ENCODE data around the gene CDKN1C.

Gene CDKN1C

DNA sequence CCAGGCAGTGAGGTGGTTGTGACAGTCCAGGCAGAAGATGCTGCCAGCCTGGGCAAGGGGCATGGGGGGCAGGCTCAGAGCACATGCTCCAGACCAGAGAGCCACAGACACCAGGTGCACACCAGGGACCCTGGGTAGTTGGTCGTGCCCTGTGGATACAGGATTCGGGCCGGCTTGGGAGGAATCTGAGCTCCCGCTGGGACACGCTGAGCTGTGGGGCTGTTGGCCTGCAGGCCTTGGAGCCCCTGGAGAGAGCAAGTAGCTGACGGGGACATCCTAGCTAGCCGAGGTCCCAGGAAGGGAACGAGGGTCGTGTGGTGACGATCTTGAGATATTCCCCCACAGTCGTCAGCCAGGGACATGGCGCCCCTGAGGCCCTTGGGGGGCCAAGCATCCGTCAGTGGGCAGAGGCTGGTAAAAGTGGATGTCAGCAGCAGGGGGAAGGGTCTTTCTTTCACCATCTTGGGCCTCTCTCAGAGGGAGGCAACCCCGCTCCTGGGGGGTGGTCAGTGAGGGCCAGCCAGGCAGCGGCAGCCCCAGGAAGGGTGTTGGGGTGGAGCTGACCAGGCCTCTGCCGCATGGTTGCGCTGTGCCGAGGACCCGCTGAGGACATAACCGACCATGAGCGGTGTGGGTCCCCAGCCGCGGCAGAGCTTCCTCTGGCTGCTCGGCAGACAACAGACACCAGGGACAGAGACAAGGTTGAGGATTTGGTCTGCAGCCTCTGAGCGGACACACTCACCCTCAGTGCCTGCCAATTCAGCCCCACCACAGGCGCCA is 44.0 kb downstream of the CDKN1C start:
- DNase-seq, result no peak

DNA sequence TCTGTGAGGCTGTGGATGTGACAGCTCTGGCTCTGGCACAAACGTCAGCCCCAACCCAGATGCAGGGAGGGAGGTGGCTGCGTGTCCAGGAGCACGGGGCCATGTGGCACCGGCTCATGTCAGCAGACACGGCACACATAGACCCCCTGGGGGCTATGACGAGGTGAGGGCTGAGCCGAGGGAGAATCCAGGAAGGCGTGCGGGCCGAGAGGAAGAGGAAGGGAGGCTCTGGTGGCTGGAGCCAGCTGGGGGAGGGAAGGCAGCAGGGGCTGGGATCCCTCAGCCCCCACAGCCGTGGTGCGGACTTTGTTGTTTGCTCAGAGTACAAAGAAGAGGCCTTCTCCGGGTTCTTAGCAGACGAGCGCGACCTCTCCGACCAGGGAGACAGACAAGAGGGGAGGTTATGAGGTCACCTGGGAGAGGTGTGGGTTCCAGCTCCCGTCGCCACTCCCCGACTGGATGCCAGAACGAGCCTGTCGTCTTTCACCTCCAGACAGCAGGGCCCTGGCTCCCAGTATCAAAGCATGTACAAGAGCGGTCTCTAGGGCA is 46.1 kb downstream of the CDKN1C start:
- DNase-seq, result no peak

DNA sequence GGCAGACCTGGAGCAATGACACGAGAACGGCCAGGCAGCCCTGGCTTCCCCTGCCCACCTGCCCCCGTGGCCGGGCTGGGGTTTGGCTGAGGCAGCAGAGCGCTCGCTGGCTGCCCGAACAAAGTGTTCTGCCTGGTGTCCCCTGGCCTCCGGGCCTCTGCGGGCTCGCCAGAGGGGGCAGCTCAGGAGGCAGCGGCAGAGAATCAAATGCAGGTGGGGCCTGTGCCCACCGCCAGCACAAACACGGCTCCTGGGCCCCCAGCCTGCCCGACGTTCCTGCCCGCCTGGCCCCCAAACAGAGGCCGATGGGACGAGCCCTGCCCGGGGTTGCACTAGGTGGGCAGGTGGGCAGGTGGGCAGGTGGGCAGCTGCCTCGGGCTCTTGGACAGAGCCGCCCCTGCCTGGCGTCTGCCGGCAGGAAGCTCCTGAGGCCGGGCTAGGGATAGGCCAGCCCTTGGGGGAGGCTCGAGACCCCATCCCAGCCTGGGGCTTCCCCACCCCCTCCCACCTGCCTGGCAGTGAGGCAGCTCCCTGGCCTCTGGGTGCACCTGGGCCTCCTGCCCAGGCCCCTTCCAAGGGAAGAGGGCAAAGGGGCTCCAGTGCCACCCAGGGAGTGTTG is 46.8 kb downstream of the CDKN1C start:
- DNase-seq, result no peak

DNA sequence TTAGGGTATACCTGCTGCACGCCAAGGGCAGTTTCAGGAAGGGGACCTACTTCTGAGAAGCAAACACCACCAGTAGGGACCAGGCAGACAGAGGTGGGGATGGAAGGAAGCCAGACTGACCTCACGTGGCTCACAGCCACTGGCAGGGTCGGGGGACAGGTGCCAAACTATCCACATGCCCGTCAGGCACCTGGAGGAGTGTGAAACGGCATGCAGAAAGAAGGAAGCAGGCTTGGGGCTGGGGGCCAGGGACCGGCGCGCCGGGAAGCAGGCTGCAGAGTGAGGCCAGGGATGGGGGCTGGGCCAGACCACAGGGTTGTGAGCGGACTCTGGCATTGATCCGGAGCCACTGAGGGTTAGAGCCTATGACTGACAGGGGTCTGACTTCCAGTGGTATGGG is 47.5 kb downstream of the CDKN1C start:
- no peak for DNase-seq

DNA sequence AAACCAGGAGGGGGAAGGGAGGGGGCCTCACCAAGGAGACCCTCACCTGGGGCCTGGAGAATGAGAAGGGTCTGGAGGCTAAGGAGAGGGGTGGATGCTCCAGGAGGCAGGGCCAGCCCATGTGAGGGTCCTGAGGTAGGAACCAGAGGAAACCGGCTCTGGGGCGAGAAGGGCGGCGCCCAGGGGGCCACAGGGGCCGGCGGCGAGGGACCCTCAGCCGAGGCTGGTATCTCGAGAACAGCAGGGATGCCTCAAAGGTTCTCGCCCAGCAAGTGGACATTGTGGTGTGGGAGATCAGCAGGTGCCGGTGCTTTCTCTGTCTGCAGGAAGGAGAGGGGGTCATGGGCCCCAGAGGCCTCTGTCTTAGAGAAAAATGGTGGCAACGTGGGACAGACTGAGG is 47.9 kb downstream of the CDKN1C start:
- no peak for DNase-seq

DNA sequence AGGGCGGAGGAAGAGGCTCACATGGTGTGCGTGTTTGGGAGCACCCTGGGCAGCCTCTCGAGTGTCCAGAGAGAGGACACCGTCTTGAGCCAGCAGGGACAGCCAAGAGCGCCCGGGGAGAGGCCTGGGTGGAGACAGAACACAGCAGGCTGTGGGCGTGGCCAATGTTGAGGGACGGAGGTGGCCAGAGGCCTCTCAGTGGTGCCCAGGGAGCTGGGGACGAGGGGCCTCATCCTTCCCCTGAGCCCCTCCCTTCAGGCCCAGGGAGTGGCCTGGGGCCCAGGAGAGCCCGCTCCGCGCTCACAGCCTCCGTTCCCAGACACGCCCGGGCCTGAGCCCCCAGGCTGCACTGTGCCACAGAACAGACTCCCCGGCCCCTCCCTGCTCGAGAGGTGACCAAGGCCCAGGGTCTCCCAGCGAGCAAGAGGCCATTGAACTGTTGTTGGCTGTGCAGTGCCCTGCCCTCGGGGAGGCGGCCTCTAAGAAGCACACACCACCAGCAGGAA is 48.4 kb downstream of the CDKN1C start:
- no peak for DNase-seq

DNA sequence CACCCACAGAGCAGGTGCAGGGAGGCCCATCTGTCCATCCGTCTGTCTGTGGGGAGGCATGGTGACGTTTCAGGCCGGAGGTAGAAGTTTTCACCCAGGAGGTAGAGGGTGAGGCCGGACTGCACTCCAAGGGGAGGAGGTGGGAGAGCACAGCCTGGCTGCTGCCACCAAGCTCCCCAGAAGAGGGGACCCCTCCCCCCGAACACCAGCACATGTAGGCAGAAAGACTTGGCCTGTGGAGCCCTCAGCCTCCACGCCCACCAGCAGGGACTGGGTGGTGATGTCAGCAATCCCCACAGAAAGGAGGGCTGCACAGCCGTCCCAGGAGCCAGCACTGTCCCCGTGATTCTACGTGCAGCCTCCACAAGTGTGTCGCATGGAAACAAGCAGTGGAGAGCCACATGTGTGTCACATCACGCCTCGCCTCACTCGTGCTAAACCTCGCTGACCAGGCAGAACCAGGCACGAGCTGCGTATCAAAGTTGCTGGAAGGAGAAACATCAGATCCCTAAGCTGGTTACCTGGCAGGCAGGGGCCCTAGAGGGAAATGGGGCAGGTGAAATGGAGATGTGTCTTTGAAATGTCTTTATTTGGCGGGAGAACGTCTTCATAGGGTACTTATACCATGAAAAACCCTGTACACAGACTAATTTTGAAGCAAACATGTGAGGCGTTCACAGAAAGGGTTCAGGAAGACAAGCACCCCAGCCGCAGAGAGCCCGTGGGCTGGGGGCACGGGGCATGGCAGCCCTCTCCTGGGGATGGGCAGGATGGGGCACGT is 49.1 kb downstream of the CDKN1C start:
- no peak for DNase-seq

DNA sequence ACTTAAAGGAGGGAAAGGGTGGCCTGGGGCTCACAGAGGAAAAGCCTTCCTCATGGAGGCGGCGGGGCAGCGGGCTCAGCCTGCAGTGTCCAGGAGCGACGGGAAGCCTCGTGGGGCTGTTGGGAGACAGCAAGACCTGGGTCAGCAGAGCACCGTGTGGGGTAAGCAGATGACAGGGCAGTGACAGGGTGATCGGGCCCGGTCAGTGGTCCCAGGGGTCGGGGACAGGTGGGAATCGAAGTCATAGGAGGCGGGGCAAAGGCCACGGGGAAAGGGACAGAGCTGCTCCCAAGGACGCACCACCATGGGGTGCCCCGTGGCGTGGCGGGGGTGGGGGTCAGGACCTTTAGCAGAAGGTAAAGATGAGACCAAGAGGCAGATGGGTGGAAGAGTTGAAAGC is 49.8 kb downstream of the CDKN1C start:
- no peak for DNase-seq

DNA sequence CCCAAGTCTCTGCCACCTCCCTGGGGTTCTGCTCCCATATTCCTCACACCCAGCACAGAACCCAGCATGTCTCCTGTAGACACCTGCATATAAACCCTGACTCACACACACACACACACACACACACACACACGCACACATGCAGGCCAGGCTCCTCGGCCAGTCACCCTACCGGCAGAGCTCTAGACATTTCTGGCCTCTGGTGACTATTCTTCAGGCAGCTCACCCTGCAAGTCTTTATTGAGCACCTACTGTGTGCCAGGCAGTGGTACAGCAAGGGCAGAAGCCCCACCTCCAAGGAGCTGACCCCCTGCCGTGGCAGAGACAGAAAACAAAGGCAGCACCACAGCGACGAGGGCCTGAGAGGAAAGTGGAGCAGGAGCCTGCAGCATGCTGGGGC is 50.3 kb downstream of the CDKN1C start:
- DNase-seq, result no peak

DNA sequence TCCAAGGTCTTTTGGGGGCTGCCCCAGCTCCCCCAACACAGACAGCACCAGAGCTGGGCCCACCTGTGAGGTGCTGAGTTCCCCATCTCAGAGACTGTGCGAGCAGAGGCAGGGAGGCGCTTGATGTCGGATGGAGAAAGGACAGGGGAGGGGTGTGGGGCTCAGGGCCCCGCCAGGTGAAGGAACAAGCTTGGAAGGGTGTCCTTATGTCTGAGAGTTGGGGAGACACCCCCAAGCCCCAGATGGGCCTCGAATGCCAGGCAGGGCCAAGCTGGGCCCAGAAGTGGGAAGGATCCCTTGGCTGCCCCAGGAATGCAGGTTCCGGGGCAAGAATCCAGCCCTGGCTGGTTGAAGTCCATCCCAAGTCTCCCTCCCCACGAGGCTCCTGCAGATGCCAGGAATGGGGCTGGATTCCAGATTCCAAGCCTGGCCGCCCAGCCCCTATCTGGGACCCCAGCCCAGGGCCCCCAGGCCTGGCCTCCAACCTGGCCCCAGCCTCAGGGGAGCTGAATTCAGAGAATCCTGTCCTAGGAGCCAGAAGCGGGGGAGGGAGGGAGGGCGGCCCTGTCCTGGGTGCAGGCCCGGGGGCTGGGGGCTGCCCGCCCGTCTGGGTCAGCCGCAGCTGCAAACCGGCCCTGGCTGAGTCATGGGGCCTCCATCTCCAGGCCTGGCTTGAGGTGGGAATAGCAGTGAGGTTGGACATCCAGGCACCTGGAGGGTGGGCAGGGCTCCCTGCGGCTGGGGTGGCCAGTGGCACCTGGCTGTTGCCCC is 50.9 kb downstream of the CDKN1C start:
- DNase-seq, result no peak

DNA sequence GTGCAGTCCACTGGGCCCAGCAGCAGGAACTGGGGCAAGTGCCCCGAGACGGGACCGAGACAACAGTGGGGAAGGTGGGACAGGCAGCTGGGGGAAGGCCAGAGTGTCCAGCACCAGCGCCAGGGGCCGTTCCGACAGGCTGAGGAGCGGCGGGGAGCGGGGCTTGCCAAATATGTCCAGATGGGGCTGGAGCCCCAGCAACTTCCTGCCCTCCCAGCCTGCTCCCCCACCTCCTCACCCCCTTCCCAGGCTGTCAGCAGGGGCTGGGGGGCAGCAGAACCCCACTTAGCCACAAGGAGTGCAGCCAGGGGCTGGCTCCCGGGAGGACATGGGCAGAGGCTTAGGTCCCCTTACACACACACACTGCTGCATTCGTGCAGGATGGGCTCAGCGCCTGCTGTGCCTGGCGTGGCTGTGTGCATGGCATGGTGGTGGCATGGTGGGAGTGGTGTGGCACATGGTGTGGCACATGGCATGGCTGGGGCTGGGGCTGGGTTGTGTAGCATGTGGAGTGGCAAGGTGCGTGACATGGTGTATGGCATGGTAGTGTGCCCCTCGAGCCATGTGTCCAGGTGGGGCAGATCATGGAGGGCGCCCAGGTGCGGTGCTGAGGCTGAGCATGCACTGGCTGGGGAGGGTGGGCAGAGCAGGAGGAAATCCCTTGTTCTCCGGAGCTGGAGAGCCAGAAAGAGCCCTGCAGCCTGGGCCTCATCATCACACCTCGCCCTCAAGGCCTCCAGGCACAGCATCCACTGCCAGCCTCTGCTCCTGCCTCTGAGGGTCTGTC is 51.7 kb downstream of the CDKN1C start:
- DNase-seq, result no peak

Measured in activated naive CD4-positive, alpha-beta T cell treated with Interleukin-2 at 50 U/mL for 16 hours (primary cell).